K562 (cell line): Measurements from ENCODE around the gene ZNF598. TPM values are rescaled to one million over a fixed set of nuclear protein-coding genes. Genes with fewer than 3 reads are reported as not detected.
"Not testable (repeated sequence)": the region's sequence is repeated elsewhere in the genome, so short reads cannot be mapped to it uniquely, and the experiment has no call there.

ENCODE experiments used
- ATAC-seq: fragments of 200-7000 bp; cut with Tn5 transposase; 3 replicates; pipeline ENCODE4 v1.9.1; 2020; ENCODE audit warnings: moderate library complexity
- BruUV-seq: library from RNA; stranded (reverse); fragments of 400-500 nt; replicated peaks from 2 replicates; lab custom pipeline; 2021; lab: Mats Ljungman, UMichigan
- CTCF ChIA-PET: fragments of 300-600 bp; formaldehyde crosslinking; extraction: SDS; loops from one replicate; lab custom pipeline; 2021; ENCODE audit warnings: low intra/inter-chr PET ratio; lab: Yijun Ruan, JAX
- POLR2A ChIA-PET: fragments of 300-600, 350-650 bp; sonication (Branson Sonifier 250); formaldehyde crosslinking; extraction: SDS; loops from one replicate; lab custom pipeline; 2021; ENCODE audit warnings: antibody characterized with exemption, inconsistent platforms; lab: Yijun Ruan, JAX
- DNase-seq, 4 experiments: peaks; one replicate each; pipeline versions ENCODE4 v3.0.0 to v3.0.0-alpha.2; 2011 to 2018; ENCODE audit warnings: low spot score in 3 of 4, mixed read lengths in 3 of 4; ENCODE audit errors: extremely low read depth in 1 of 4
- FAIRE-seq: peaks from 2 replicates; lab custom pipeline; 2011; peaks lifted over from hg19 to GRCh38; lab: Jason Lieb, UNC
- H2AFZ ChIP-seq: 2 replicates; pipeline ENCODE4 v1.6.0; 2011; ENCODE audit warnings: low read depth, low read length, control low read depth, inconsistent platforms
- H3K27ac ChIP-seq: fragments of 200-600 bp; 3 replicates; pipeline ENCODE4 v1.8.0; 2011; ENCODE audit warnings: low read depth, mild to moderate bottlenecking, control low read depth, inconsistent platforms, low read length, moderate library complexity, mixed read lengths; ENCODE audit errors: extremely low read depth
- H3K27me3 ChIP-seq, 2 experiments: fragments of 300-600 bp in 1 of 2; 2 replicates in 1 of 2; 3 replicates in 1 of 2; pipeline versions ENCODE4 v1.6.0 to v1.8.0; 2011; ENCODE audit warnings: inconsistent platforms in 2 of 2, low read length in 2 of 2, mild to moderate bottlenecking in 1 of 2, mixed read lengths in 1 of 2, moderate library complexity in 1 of 2; ENCODE audit not compliant: control insufficient read depth in 2 of 2, insufficient read depth in 2 of 2
- H3K36me3 ChIP-seq: fragments of 300-600 bp; 3 replicates; pipeline ENCODE4 v1.8.0; 2011; ENCODE audit warnings: mild to moderate bottlenecking, low read length, inconsistent platforms; ENCODE audit not compliant: control insufficient read depth, insufficient read depth
- H3K4me1 ChIP-seq, 2 experiments: fragments of 200-600 bp in 1 of 2; replicated peaks in 1 of 2; 2 replicates in 1 of 2; 3 replicates in 1 of 2; pipeline versions ENCODE4 v1.5.1 to v1.8.0; 2011; ENCODE audit warnings: inconsistent platforms in 2 of 2, low read length in 2 of 2, mild to moderate bottlenecking in 1 of 2, mixed read lengths in 1 of 2, moderate library complexity in 1 of 2; ENCODE audit not compliant: control insufficient read depth in 2 of 2, insufficient read depth in 2 of 2
- H3K4me2 ChIP-seq: 2 replicates; pipeline ENCODE4 v1.6.1; 2011; ENCODE audit warnings: low read length, control low read depth, inconsistent platforms, mixed read lengths; ENCODE audit not compliant: insufficient read depth
- H3K4me3 ChIP-seq: fragments of 200-600 bp; sonication (generic), shearing (Covaris generic); 2 replicates; pipeline ENCODE4 v1.5.1; 2016; ENCODE audit warnings: control low read depth, inconsistent platforms
- H3K79me2 ChIP-seq: fragments of 200-600 bp; 3 replicates; pipeline ENCODE4 v1.8.0; 2011; ENCODE audit warnings: low read length, inconsistent platforms; ENCODE audit not compliant: control insufficient read depth, insufficient read depth
- H3K9ac ChIP-seq, 2 experiments: 2 replicates each; pipeline versions ENCODE4 v1.6.0 to v1.6.1; 2011; ENCODE audit warnings: low read depth in 2 of 2, low read length in 2 of 2, control low read depth in 1 of 2, inconsistent platforms in 1 of 2, mild to moderate bottlenecking in 1 of 2, mixed read lengths in 1 of 2; ENCODE audit not compliant: insufficient read depth in 1 of 2
- H3K9me1 ChIP-seq: one replicate; pipeline ENCODE4 v1.6.0; 2011; ENCODE audit warnings: inconsistent platforms, mild to moderate bottlenecking, low read length, moderate library complexity; ENCODE audit not compliant: control insufficient read depth, insufficient read depth
- H3K9me3 ChIP-seq: replicated peaks from 2 replicates; pipeline ENCODE4 v1.5.1; 2011; ENCODE audit warnings: low read depth, low read length, inconsistent platforms; ENCODE audit not compliant: control insufficient read depth, insufficient read depth
- H4K20me1 ChIP-seq: replicated peaks from 2 replicates; pipeline ENCODE4 v1.6.1; 2011; ENCODE audit warnings: low read length, inconsistent platforms, mixed read lengths; ENCODE audit not compliant: control insufficient read depth, insufficient read depth
- NR2C1 ChIP-seq, 2 experiments: fragments of 450-650 bp; IDR thresholded peaks; 2 replicates each; pipeline ENCODE4 v1.6.1; 2017; ENCODE audit warnings: mild to moderate bottlenecking in 2 of 2, antibody characterized with exemption in 1 of 2, inconsistent platforms in 1 of 2, missing compliant biosample characterization in 1 of 2, missing genetic modification characterization in 1 of 2
- ZFX ChIP-seq: sonication (generic); formaldehyde crosslinking; IDR thresholded peaks from 2 replicates; pipeline ENCODE4 v1.8.0; 2022; ENCODE audit warnings: mild to moderate bottlenecking, missing genetic modification reagents, moderate library complexity
- WGBS: fragments of 100-300 bp; shearing (Covaris generic); methylation state at CpG from one replicate; pipeline ENCODE4 v1.1.6; 2016; ENCODE audit warnings: low coverage, mixed read lengths; ENCODE audit not compliant: insufficient coverage; ENCODE audit errors: missing lambda C conversion rate; 5-methylcytosine and 5-hydroxymethylcytosine counted together
- in situ Hi-C: fragments of 300-500 bp; cut with MboI; formaldehyde crosslinking; loops from 4 replicates; pipeline ENCODE4 v1.15.0; 2018; ENCODE audit warnings: inconsistent platforms, mixed read lengths
- intact Hi-C: fragments of 100-400 bp; cut with micrococcal nuclease; formaldehyde crosslinking; loops from 2 replicates; pipeline ENCODE4 v1.14.2; 2022
- polyA plus RNA-seq, 8 experiments: library from polyadenylated mRNA; depleted of rRNA in 4 of 8; stranded (reverse) in 5 of 8; unstranded in 3 of 8; fragments of >200 nt; fragmentation: Nextera tagmentation in 2 of 8; fragmentation: Illumina TruSeq in 1 of 8; extraction: Ambion mirVana in 2 of 8; extraction: Trizol in 1 of 8; gene quantifications; 2 replicates each; pipeline versions ENCODE4 v1.2.1 to v1.2.3, GENCODE V29; 2011 to 2014; ENCODE audit warnings: inconsistent platforms in 1 of 8, missing spikeins in 1 of 8
- total RNA-seq, 7 experiments: library from RNA; depleted of rRNA in 6 of 7; stranded (reverse); fragments of >200 nt in 6 of 7; fragmentation: Illumina TruSeq in 2 of 7; extraction: Trizol in 2 of 7; gene quantifications; 2 replicates each; pipeline versions ENCODE4 v1.2.1 to v1.2.3, GENCODE V29; 2011 to 2021; ENCODE audit warnings: low replicate concordance in 1 of 7

The ZNF598 gene
- total and polyA plus RNA-seq, 9 of the 15 experiments (the other 6 are each of a cell fraction or from before 2014, with no cell fraction given): 0.11 to 115 (median 29.6) TPM

- Histone ChIP-seq H3K27ac (peak overlapping the region; percentile 41; the same call in 2 of the 3 replicates), H3K4me2 (peak overlapping the region; percentile 45), H3K9ac (peak overlapping the region; percentile 50 to 86; a peak in 3 of 4 replicates), H3K36me3 (peaks cover 20% of the 10 kb centered on the region; the same call in 1 of the 3 replicates), H3K4me3 (peak overlapping the region; percentile 23; the same call in 1 of the 2 replicates), H3K4me1 (peaks cover 14 to 87% of the 10 kb centered on the region in 2 experiments)
- BruUV-seq, in situ Hi-C loops, CTCF ChIA-PET, POLR2A ChIA-PET, H2AFZ ChIP-seq, H3K27me3 ChIP-seq, DNase-seq, H3K9me3 ChIP-seq, FAIRE-seq, ATAC-seq, H3K79me2 ChIP-seq, H4K20me1 ChIP-seq, intact Hi-C loops, H3K9me1 ChIP-seq: not testable (repeated sequence)
- TF ChIP-seq ZFX (CRISPR knock-in tag): peak; percentile 32; the same call in 1 of the 2 replicates
- TF ChIP-seq NR2C1 (IDR thresholded peaks at IDR 0.05): peak; percentile 31; the same call in 1 of the 2 replicates
- 0 out of 2 replicates have a peak, but pooled peaks have one; percentile 15 for TF ChIP-seq NR2C1 (tag; IDR thresholded peaks at IDR 0.05)
- whole genome bisulfite sequencing: 81% methylated on average over 11 of the region's 32 CpGs
These were observed 24.5 kb upstream of the ZNF598 start for GRCh38 chr16:2033909-2034695.
